ENCODE measurements around the gene SHROOM3.

Gene SHROOM3

GRCh38 chr4:76738086-76738931 is 303.3 kb downstream of the SHROOM3 start:
- DNase-seq (ENCODE audit: extremely low read depth in 1 of 2, low read depth in 1 of 2): no peak

GRCh38 chr4:76740192-76740591 is 305.2 kb downstream of the SHROOM3 start:
- no peak for DNase-seq (ENCODE audit: extremely low read depth in 1 of 2, low read depth in 1 of 2)

DNA sequence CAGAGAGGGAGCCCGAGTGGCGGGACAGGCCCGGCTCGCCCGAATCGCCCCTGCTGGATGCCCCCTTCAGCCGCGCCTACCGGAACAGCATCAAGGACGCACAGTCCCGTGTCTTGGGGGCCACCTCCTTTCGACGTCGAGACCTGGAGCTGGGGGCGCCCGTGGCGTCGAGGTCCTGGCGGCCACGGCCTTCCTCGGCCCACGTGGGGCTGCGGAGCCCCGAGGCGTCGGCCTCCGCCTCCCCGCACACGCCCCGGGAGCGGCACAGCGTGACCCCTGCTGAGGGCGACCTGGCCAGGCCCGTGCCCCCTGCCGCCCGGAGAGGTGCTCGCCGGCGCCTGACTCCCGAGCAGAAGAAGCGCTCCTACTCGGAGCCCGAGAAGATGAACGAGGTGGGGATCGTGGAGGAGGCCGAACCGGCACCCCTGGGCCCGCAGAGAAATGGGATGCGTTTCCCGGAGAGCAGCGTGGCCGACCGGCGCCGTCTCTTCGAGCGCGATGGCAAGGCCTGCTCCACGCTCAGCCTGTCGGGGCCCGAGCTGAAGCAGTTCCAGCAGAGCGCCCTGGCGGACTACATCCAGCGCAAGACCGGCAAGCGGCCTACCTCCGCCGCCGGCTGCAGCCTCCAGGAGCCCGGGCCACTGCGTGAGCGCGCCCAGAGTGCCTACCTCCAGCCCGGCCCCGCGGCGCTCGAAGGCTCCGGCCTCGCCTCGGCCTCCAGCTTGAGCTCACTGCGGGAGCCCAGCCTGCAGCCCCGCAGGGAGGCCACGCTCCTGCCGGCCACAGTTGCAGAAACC is 306.0 kb downstream of the SHROOM3 start:
- no peak for DNase-seq (ENCODE audit: extremely low read depth in 1 of 2, low read depth in 1 of 2)

- no peak for DNase-seq (ENCODE audit: extremely low read depth in 1 of 2, low read depth in 1 of 2)
These were observed 306.6 kb downstream of the SHROOM3 start for GRCh38 chr4:76741663-76742020.

GRCh38 chr4:76744241-76744921 is 309.4 kb downstream of the SHROOM3 start:
- no peak for DNase-seq (ENCODE audit: extremely low read depth in 1 of 2, low read depth in 1 of 2)

DNA sequence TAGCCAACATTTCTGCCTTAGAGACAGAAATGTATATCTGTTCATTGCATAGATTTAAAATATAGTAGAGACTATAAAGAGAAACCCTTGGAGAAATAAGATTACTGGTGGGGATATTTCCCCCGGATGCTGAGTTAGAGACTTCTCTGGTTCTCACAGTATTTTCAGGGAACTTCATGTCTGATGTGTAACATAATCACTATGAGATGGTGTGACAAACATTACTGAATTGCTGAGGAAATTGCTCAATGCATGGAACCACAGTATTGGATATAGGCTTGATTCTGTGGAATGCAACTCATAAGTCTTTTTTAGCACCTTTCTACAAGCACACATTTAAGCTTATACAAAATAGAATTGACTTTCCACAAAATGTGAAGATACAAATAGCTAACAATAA is 310.2 kb downstream of the SHROOM3 start:
- DNase-seq (ENCODE audit: extremely low read depth in 1 of 2, low read depth in 1 of 2): no peak

GRCh38 chr4:76747563-76747962 is 312.5 kb downstream of the SHROOM3 start:
- DNase-seq (ENCODE audit: extremely low read depth in 1 of 2, low read depth in 1 of 2): no peak

- DNase-seq (ENCODE audit: extremely low read depth in 1 of 2, low read depth in 1 of 2): no peak
These were observed 313.6 kb downstream of the SHROOM3 start for GRCh38 chr4:76748649-76749048.

DNA sequence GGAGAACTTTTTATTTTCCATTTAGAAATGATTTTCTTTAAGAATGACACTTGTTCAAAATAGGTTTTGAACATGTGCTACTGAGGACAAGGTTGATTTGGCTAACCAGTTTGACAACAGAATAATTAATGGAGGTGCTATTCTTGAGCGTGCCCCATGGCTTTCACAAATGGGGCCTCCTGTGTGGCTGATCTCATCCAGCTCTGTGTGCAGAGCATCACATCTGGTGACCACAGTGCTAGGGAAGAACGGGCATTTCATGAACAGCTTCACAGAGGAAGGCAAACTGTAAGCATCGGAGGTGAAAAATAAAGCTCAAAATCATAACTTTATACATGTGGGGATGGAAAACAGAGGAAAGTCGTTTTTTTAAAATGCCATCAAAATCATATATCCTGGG is 314.3 kb downstream of the SHROOM3 start:
- no peak for DNase-seq (ENCODE audit: extremely low read depth in 1 of 2, low read depth in 1 of 2)

DNA sequence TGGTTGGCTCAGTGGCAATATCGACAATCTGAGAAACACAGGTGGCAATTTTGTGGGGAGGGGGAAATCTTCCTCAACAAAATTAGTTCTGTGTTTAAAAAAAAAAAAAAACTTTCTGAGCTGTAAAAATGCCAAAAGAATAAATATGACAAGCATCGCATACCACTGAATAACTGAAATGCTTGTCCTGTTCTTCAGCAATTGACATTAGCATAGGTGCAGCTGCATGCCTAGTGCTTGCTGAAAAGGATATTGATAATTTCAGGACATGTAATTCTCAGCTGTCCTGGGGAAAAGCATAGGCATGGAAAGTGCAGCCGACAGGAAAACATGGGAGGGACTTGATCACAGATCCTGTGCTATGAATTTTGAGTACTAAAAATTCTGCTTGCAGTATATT is 315.7 kb downstream of the SHROOM3 start:
- DNase-seq (ENCODE audit: extremely low read depth in 1 of 2, low read depth in 1 of 2): no peak

DNA sequence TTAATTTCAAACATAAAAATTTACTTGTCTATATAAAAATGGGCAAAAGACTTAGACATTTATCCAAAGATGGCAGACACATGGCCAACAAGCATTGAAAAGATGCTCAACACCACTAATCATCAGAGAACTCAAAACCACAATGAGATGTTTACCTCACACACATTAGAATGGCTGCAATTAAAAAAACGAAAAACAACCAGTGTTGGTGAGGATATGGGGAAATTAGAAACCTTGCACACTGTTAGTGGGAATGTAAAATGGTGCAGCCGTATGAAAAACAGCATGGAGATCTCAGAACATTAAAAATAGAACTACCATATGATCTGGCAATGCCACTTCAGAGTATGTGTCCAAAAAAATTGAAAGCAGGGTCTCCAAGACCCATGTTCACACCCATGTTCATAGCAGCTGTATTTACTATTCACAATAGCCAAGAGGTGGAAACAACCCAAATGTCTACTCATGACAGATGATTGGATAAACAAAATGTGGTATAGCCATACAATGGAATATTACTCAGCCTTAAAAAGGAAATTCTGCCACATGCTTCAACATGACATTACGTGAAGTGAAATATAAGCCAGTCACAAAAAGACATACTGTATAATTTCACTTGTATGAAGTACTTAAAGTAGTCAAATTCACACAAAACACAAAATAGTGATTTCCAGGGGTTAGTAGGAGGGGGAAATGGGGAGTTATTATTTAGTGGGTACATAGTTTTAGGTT is 316.7 kb downstream of the SHROOM3 start:
- DNase-seq (ENCODE audit: extremely low read depth in 1 of 2, low read depth in 1 of 2): no peak

DNA sequence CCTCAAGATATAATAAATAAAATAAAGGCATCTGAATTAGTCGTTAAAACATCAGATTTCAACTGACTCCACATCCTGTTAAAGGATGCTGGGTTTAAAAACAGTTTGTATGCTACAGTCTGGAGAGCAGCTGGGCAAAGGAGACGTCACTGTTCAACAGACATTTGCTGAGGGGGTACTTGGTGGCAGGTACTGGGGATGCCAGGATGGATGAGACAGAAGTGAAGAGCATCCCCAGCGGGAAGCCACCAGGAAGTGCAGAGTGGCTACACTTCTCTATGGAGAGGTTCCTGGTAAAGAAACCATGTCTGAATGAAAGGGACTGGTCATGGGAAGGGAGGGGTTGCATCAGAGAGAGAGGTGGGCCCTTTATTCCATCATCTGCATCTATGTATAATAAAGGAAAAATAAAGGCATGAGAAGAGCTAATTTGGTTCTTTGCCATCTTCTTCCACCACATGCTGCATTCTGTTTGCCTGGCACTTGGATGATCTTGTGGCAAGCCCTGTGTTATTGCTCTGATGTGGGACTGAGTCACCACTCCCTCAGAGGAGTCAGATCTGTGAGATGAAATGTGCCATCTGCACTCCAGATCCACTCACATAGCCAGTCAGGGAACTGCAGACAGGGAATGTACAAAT is 318.0 kb downstream of the SHROOM3 start:
- no peak for DNase-seq (ENCODE audit: extremely low read depth in 1 of 2, low read depth in 1 of 2)

GRCh38 chr4:76753814-76754213 is 318.8 kb downstream of the SHROOM3 start:
- DNase-seq (ENCODE audit: extremely low read depth in 1 of 2, low read depth in 1 of 2): no peak

- no peak for DNase-seq (ENCODE audit: extremely low read depth in 1 of 2, low read depth in 1 of 2)
These were observed 319.4 kb downstream of the SHROOM3 start for GRCh38 chr4:76754439-76754838.

DNA sequence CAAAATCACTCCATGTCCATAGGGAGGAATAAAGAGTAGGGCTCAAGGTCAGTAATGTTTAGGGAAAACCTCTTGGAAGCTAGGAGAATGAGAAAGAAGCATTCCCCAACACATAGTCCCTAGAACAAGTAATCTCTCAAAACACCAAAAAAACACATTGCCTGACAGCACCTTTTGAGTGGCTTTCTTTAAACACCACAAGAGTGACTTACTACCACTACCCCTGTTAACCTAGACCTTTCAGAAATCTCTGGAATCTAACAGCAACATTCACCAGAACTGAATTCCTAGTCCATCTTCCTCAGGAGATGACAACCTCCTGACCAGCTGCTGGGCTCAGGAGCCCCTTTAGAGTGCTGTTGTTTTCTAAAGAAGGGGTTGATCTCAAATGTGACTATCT is 320.7 kb downstream of the SHROOM3 start:
- DNase-seq (ENCODE audit: extremely low read depth in 1 of 2, low read depth in 1 of 2): no peak

- DNase-seq (ENCODE audit: extremely low read depth in 1 of 2, low read depth in 1 of 2): no peak
These were observed 321.4 kb downstream of the SHROOM3 start for GRCh38 chr4:76756416-76756815.

DNA sequence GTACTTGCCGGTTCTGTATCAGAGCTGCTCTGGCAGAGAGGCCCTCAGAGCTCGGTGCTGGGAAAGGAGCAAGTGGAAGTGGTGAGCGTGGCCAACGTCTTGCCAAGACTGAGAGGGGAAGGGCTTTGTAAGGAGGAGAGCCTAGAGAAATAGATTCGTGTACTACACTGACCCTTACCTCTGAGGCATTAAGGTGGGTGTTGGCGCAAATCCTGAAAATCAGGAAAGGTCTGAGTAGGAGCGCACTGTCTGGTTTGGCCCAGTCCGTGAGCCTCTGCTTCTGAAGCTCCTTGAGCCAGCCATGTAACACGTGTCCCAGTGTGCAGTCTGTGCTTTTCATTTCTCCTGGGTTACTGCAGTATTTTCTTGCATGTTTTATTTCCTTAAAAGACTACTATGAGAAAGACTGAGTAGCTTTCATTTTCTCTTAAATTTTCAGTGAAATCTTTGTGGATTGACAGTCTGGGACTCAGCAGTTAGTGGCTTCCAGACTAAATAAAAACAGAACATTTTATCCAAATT is 322.4 kb downstream of the SHROOM3 start:
- no peak for DNase-seq (ENCODE audit: extremely low read depth in 1 of 2, low read depth in 1 of 2)

DNA sequence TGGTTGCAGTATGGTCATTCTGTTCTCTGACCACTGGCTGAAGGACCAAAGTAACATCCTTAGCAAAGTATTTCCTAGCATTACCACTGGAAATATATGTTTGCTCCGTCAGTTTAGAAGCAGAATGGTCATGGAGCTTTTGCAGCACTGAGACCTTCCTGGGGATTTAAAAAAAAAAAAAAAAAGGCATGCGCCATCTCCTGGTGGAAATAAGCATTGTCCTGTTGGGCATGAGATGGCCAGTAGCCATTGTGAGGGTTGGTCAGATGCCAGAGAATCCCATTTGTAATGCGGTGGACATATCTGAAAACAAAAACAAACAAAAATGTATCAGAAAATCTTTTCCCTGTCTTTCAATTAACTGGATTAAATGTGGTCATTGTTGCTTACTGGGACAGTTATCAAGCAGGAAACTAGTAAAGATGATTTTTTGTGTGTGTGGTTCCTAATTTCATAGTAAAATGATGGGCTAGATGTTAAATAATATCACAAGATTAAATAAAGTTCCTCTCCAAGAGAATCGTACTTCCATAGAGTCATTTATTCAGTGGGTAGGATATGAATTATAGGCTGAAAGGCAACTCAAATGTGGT is 323.4 kb downstream of the SHROOM3 start:
- DNase-seq (ENCODE audit: extremely low read depth in 1 of 2, low read depth in 1 of 2): no peak

DNA sequence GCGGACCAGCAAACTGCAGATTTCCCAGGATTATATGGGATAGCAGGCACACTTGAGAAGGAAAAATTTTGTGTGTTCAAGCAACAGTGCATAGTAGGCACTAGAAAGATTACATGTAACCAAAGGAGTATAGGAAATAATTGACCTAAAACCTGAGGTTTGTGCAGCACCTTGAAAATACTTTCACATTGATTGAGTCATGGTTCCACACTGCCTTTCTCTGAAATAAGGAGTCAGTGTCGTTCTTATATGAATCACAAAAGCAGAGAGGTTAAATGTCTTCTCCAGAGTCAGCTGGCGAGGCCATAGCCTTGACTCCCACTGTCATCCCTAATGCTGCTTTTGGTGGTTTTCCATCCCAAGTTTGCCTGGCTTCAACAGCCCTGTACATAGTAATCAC is 324.0 kb downstream of the SHROOM3 start:
- no peak for DNase-seq (ENCODE audit: extremely low read depth in 1 of 2, low read depth in 1 of 2)

- DNase-seq (ENCODE audit: extremely low read depth in 1 of 2, low read depth in 1 of 2): no peak
These were observed 325.2 kb downstream of the SHROOM3 start for GRCh38 chr4:76760193-76760592.

Measured in activated CD8-positive, alpha-beta memory T cell treated with anti-CD3 and anti-CD28 coated beads for 1 hour (primary cell).